Natural killer cell (primary cell): ENCODE results near the gene GRHL3. TPM values are rescaled to one million over a fixed set of nuclear protein-coding genes. Genes with fewer than 3 reads are reported as not detected.

Experiments used
- ATAC-seq, 3 donors: fragments of 150-1000 bp in 2 of 3; fragments of 200-7000 bp in 1 of 3; cut with Tn5 transposase; 1 replicate in 1 of 3; 2 replicates in 2 of 3; pipeline ENCODE4 v1.10.0; 2021; ENCODE audit warnings: mild to moderate bottlenecking in 2 of 3, moderate library complexity in 2 of 3
- DNase-seq, 2 donors: peaks; one replicate each; pipeline versions ENCODE4 v3.0.0 to v3.0.0-alpha.2; 2013 to 2021; ENCODE audit warnings: mixed read lengths in 1 of 2
- H3K27ac ChIP-seq: one replicate; pipeline ENCODE4 v1.5.1; 2013; ENCODE audit warnings: mild to moderate bottlenecking, low read length
- H3K27me3 ChIP-seq: one replicate; pipeline ENCODE4 v1.6.1; 2013; ENCODE audit warnings: low read length; ENCODE audit not compliant: control insufficient read depth, insufficient read depth
- H3K36me3 ChIP-seq: one replicate; pipeline ENCODE4 v1.6.1; 2013; ENCODE audit warnings: low read length; ENCODE audit not compliant: control insufficient read depth, insufficient read depth
- H3K4me1 ChIP-seq: one replicate; pipeline ENCODE4 v1.6.1; 2013; ENCODE audit warnings: low read length; ENCODE audit not compliant: control insufficient read depth, insufficient read depth
- H3K4me3 ChIP-seq: one replicate; pipeline ENCODE4 v1.5.1; 2013; ENCODE audit warnings: low read length
- H3K9me3 ChIP-seq: one replicate; pipeline ENCODE4 v1.6.1; 2013; ENCODE audit warnings: low read length; ENCODE audit not compliant: control insufficient read depth, insufficient read depth
- H3K27ac Mint-ChIP-seq, 2 donors: one replicate each; pipeline ENCODE4 v1.8.0; 2022; ENCODE audit warnings: mild to moderate bottlenecking in 2 of 2, mixed read lengths in 2 of 2, moderate library complexity in 1 of 2
- H3K27me3 Mint-ChIP-seq, 2 donors: one replicate each; pipeline ENCODE4 v1.8.0; 2022; ENCODE audit warnings: low read depth in 2 of 2, mixed read lengths in 2 of 2
- H3K36me3 Mint-ChIP-seq: one replicate; pipeline ENCODE4 v1.8.0; 2022; ENCODE audit warnings: mixed read lengths
- H3K4me1 Mint-ChIP-seq, 2 donors: one replicate each; pipeline ENCODE4 v1.8.0; 2022; ENCODE audit warnings: mixed read lengths in 2 of 2
- H3K4me3 Mint-ChIP-seq: one replicate; pipeline ENCODE4 v1.8.0; 2022; ENCODE audit warnings: mild to moderate bottlenecking, moderate library complexity, mixed read lengths
- H3K9me3 Mint-ChIP-seq, 2 donors: one replicate each; pipeline ENCODE4 v1.8.0; 2022; ENCODE audit warnings: mixed read lengths in 2 of 2
- CTCF ChIP-seq: fragments of 200-600 bp; IDR thresholded peaks from one replicate; pipeline ENCODE4 v1.8.0; 2022; ENCODE audit warnings: antibody characterized with exemption
- WGBS: methylation state at CpG from one replicate; pipeline ENCODE4 v1.1.7; 2013; ENCODE audit warnings: missing lambda C conversion rate; ENCODE audit not compliant: insufficient coverage; 5-methylcytosine and 5-hydroxymethylcytosine counted together
- intact Hi-C: fragments of 100-400 bp; cut with micrococcal nuclease; formaldehyde crosslinking; loops from one replicate; pipeline ENCODE4 v1.14.2; 2022
- total RNA-seq, 4 donors: library from RNA; stranded (reverse); fragments of 120-200 nt in 1 of 4; gene quantifications; one replicate each; pipeline versions ENCODE4 v1.2.3 to v1.2.4, GENCODE V29; 2013 to 2022

Gene GRHL3
- total RNA-seq, 3 donors from 2014 or later (not counting 1 experiment from before 2014, with no cell fraction given): not detected

DNA sequence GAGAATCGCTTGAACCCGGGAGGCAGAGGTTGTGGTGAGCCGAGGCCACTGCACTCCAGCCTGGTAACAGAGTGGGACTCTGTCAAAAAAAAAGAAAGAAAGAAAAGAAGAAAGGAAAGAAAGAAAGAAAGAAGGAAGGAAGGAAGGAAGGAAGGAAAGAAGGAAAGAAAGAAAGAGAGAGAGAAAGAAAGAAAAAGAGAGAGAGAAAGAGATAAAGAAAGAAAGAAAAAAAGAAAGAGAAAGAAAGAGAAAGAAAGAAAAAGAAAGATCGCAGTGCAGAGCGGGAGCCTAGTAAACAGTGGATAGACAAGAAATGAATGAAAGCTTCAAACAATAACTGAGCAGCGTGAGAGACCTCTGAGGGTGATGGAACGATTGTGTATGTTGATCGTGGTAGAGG lies 20.6 kb upstream of the GRHL3 start:
- no peaks in the 10 kb centered on the region for H3K36me3 ChIP-seq
- H3K4me3 ChIP-seq: no peak overlapping the region
- ATAC-seq (no peak), DNase-seq (no peak)
- H3K4me1 ChIP-seq: no peaks in the 10 kb centered on the region
- H3K27ac Mint-ChIP-seq: no peak overlapping the region
- no peak overlapping the region for H3K27ac ChIP-seq
- no peak for TF ChIP-seq CTCF
- 89% methylated on average over 8 of the region's 8 CpGs for WGBS
- no peaks in the 10 kb centered on the region for H3K27me3 ChIP-seq
- intact Hi-C loops: no loop called here
- no peaks in the 10 kb centered on the region for H3K9me3 Mint-ChIP-seq
- H3K9me3 ChIP-seq: no peaks in the 10 kb centered on the region
- no peaks in the 10 kb centered on the region for H3K36me3 Mint-ChIP-seq
- H3K4me3 Mint-ChIP-seq: no peak overlapping the region
- no peaks in the 10 kb centered on the region for H3K4me1 Mint-ChIP-seq
- peaks cover 21 to 39% of the 10 kb centered on the region in 2 donors for H3K27me3 Mint-ChIP-seq

DNA sequence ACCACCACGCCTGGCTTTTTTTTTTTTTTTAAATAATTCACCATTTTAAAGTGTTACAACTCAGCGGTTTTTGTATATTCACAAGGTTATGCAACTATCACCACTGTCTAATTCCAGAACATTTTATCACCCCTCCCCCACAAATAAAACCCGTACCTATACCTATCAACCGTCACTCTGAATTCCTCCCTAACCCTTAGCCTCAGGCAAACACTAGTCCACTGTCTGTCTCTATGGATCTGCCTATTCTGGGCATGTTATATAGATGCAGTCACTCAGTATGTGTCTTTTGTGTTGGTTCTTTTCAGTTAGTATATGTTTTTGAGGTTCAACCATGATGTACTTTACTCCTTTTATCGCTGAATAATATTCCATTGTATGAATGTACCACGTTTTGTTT lies 19.3 kb upstream of the GRHL3 start:
- no peaks in the 10 kb centered on the region for H3K36me3 Mint-ChIP-seq
- Histone ChIP-seq H3K36me3 (no peaks in the 10 kb centered on the region), H3K4me3 (no peak overlapping the region), H3K27me3 (no peaks in the 10 kb centered on the region), H3K4me1 (no peaks in the 10 kb centered on the region), H3K27ac (no peak overlapping the region), H3K9me3 (no peaks in the 10 kb centered on the region)
- H3K9me3 Mint-ChIP-seq: no peaks in the 10 kb centered on the region
- intact Hi-C loops: no loop called here
- peaks cover 22 to 44% of the 10 kb centered on the region in 2 donors for H3K27me3 Mint-ChIP-seq
- no peak overlapping the region for H3K27ac Mint-ChIP-seq
- H3K4me3 Mint-ChIP-seq: no peak overlapping the region
- WGBS: 75% methylated on average over 4 of the region's 6 CpGs
- H3K4me1 Mint-ChIP-seq: no peaks in the 10 kb centered on the region
- ATAC-seq (no peak), DNase-seq (no peak)
- no peak for TF ChIP-seq CTCF

DNA sequence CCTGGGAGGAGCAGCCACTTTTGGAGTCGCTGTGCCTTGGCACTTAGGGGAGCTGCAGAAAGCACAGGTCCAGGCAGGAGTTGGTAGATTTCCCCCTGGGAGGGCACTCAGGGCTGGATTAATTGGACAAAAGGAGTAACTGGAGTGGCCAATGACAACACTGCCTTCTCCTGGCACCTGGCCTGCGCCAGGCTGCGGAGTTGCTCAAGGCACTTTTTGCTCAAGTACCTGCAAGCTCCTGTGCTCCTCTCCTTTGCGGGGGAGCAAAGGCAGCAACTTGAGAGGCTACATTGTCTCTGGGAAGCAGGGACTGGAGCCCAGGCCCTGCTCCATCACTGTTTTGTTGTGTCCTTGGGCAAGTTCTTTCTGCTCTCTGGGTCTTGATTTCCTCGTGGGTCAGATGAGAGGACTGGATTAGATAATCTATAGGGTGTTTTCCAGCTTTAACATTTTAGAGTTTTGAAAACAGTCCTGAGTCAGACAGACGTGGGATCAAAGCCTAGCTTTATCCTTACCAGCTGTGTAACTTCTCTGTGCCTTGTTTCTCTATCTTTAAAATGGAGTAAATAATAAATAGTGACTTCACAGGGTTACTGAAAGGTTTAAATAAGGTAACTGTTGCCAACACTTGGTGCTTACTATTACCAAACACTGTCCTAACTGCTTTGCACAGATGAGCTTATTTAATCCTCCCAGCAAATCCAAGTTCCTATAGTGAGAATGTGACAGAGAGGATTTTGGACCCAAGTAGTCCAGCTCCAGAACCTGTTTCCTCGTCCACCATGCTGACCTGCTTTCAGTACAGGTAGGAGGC lies 18.0 kb upstream of the GRHL3 start:
- peaks cover 25 to 42% of the 10 kb centered on the region in 2 donors for H3K27me3 Mint-ChIP-seq
- Histone ChIP-seq H3K27ac (no peak overlapping the region), H3K9me3 (no peaks in the 10 kb centered on the region), H3K4me3 (no peak overlapping the region), H3K36me3 (no peaks in the 10 kb centered on the region), H3K27me3 (peaks cover 2% of the 10 kb centered on the region), H3K4me1 (no peaks in the 10 kb centered on the region)
- no peak for TF ChIP-seq CTCF
- no peak for DNase-seq
- H3K4me1 Mint-ChIP-seq: no peaks in the 10 kb centered on the region
- ATAC-seq: no peak
- WGBS: 78% methylated on average over 7 of the region's 7 CpGs
- intact Hi-C loops: no loop called here
- H3K4me3 Mint-ChIP-seq: no peak overlapping the region
- H3K9me3 Mint-ChIP-seq: no peaks in the 10 kb centered on the region
- no peaks in the 10 kb centered on the region for H3K36me3 Mint-ChIP-seq
- no peak overlapping the region for H3K27ac Mint-ChIP-seq

- no peak for TF ChIP-seq CTCF
- Mint-ChIP-seq H3K4me1 (no peaks in the 10 kb centered on the region), H3K4me3 (no peak overlapping the region), H3K27ac (no peak overlapping the region), H3K36me3 (no peaks in the 10 kb centered on the region), H3K27me3 (peaks cover 28 to 45% of the 10 kb centered on the region in 2 donors), H3K9me3 (no peaks in the 10 kb centered on the region)
- ATAC-seq (no peak), DNase-seq (no peak)
- Histone ChIP-seq H3K36me3 (no peaks in the 10 kb centered on the region), H3K4me3 (no peak overlapping the region), H3K27ac (no peak overlapping the region), H3K9me3 (no peaks in the 10 kb centered on the region), H3K27me3 (peaks cover 5% of the 10 kb centered on the region), H3K4me1 (no peaks in the 10 kb centered on the region)
- intact Hi-C loops: no loop called here
- 83% methylated on average over 4 of the region's 4 CpGs for WGBS
Measured at GRCh38 chr1:24301785-24302175, 17.4 kb upstream of the GRHL3 start.
